PC-9 (cell line): Measurements from ENCODE around the gene CDC16.

Experiments
- EZH2 ChIP-seq: fragments of 200-600 bp; sonication (generic); IDR thresholded peaks from 2 replicates; pipeline ENCODE4 v1.8.0; 2017; ENCODE audit warnings: antibody characterized with exemption, low read depth
- TF ChIP-seq, protein P1 (sequence below): fragments of 200-600 bp; sonication (generic); conservative IDR thresholded peaks from 2 replicates; pipeline ENCODE4 v1.6.1; 2017; ENCODE audit warnings: mixed run types, antibody characterized with exemption, mild to moderate bottlenecking, moderate library complexity

DNA sequence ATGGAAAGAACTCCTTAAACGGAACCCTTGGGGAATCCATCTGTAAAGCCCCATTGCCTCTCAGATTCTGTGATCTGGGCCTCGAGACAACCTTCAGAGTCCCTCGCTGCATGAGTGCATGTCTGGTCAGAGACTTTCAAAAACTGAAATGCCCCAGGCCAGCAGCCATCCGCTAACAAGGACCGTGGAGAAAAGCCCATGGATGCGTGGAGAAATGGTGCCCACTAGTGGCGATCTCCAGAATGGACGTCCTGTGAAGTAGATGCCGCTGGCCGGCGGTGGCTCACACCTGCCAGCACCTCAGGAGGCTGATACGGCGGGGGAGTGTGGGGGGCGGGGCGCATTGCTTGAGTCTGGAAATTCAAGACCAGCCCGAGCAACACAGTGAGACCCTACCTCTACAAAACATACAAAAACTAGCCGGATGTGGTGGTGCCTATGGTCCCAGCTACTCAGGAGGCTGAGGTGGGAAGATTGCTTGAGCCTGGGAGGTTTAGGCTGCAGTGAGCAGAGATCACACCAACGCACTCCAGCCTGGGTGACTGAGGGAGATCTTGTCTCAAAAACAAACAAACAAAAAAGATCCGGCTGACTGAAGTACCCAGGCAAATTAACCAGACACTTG lies 7.9 kb upstream of the CDC16 start:
- TF ChIP-seq, protein P1, sequence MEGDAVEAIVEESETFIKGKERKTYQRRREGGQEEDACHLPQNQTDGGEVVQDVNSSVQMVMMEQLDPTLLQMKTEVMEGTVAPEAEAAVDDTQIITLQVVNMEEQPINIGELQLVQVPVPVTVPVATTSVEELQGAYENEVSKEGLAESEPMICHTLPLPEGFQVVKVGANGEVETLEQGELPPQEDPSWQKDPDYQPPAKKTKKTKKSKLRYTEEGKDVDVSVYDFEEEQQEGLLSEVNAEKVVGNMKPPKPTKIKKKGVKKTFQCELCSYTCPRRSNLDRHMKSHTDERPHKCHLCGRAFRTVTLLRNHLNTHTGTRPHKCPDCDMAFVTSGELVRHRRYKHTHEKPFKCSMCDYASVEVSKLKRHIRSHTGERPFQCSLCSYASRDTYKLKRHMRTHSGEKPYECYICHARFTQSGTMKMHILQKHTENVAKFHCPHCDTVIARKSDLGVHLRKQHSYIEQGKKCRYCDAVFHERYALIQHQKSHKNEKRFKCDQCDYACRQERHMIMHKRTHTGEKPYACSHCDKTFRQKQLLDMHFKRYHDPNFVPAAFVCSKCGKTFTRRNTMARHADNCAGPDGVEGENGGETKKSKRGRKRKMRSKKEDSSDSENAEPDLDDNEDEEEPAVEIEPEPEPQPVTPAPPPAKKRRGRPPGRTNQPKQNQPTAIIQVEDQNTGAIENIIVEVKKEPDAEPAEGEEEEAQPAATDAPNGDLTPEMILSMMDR, result peak; percentile 95
- TF ChIP-seq EZH2, result no peak
